Loucy (cell line): Measurements from ENCODE around the gene PLEK2.

Source experiments
- H2AFZ ChIP-seq: fragments of 200-600 bp; sonication (generic); 2 replicates; pipeline ENCODE4 v1.6.0; 2016; ENCODE audit warnings: antibody characterized with exemption, mild to moderate bottlenecking, low read length, moderate library complexity
- H3F3A ChIP-seq: fragments of 200-600 bp; 2 replicates; pipeline ENCODE4 v1.6.0; 2016; ENCODE audit warnings: antibody characterized with exemption, low read depth, mild to moderate bottlenecking
- H3K27me3 ChIP-seq: fragments of 200-600 bp; sonication (generic); 2 replicates; pipeline ENCODE4 v1.6.1; 2014; ENCODE audit warnings: low read length, mild to moderate bottlenecking; ENCODE audit not compliant: insufficient read depth, poor library complexity, severe bottlenecking
- H3K36me3 ChIP-seq: fragments of 200-600 bp; sonication (generic); 2 replicates; pipeline ENCODE4 v1.6.1; 2016; ENCODE audit warnings: low read length; ENCODE audit not compliant: insufficient read depth
- H3K4me1 ChIP-seq: fragments of 200-600 bp; sonication (generic); 2 replicates; pipeline ENCODE4 v1.5.1; 2014; ENCODE audit warnings: low read length, mild to moderate bottlenecking; ENCODE audit not compliant: insufficient read depth, poor library complexity, severe bottlenecking
- H3K4me2 ChIP-seq: fragments of 200-600 bp; sonication (generic); 2 replicates; pipeline ENCODE4 v1.6.0; 2014; ENCODE audit warnings: antibody characterized with exemption, low read length, low read depth, mild to moderate bottlenecking; ENCODE audit not compliant: poor library complexity, severe bottlenecking
- H3K4me3 ChIP-seq: fragments of 200-600 bp; sonication (generic); 2 replicates; pipeline ENCODE4 v1.5.1; 2014; ENCODE audit warnings: low read length, mild to moderate bottlenecking, mixed read lengths; ENCODE audit not compliant: poor library complexity, severe bottlenecking
- H3K79me2 ChIP-seq: fragments of 200-600 bp; sonication (generic); 2 replicates; pipeline ENCODE4 v1.6.1; 2014; ENCODE audit warnings: low read length; ENCODE audit not compliant: insufficient read depth
- H3K9ac ChIP-seq: fragments of 200-600 bp; sonication (generic); 2 replicates; pipeline ENCODE4 v1.6.0; 2014; ENCODE audit warnings: mild to moderate bottlenecking, low read depth, low read length, moderate library complexity; ENCODE audit not compliant: poor library complexity, severe bottlenecking
- H3K9me2 ChIP-seq: fragments of 200-600 bp; sonication (generic); replicated peaks from 2 replicates; pipeline ENCODE4 v1.6.1; 2016; ENCODE audit warnings: low read depth, low read length, mixed read lengths
- H3K9me3 ChIP-seq: fragments of 200-600 bp; sonication (generic); 2 replicates; pipeline ENCODE4 v1.6.1; 2014; ENCODE audit warnings: mild to moderate bottlenecking, antibody characterized with exemption, low read length, low read depth; ENCODE audit not compliant: insufficient read depth
- H4K20me1 ChIP-seq: fragments of 200-600 bp; sonication (generic); 2 replicates; pipeline ENCODE4 v1.6.0; 2014; ENCODE audit warnings: antibody characterized with exemption, low read length, mild to moderate bottlenecking; ENCODE audit not compliant: insufficient read depth, poor library complexity, severe bottlenecking
- CTCF ChIP-seq: fragments of 200-600 bp; sonication (generic); conservative IDR thresholded peaks from 2 replicates; pipeline ENCODE4 v1.5.1; 2014; ENCODE audit warnings: mild to moderate bottlenecking, antibody characterized with exemption, low read length
- EZH2phosphoT487 ChIP-seq: fragments of 200-600 bp; IDR thresholded peaks from 2 replicates; pipeline ENCODE4 v1.6.1; 2018; ENCODE audit warnings: antibody characterized with exemption, mild to moderate bottlenecking, moderate library complexity, borderline replicate concordance

Gene PLEK2

GRCh38 chr14:67449096-67449495, 37.1 kb upstream of the PLEK2 start:
- Histone ChIP-seq H4K20me1 (no peaks in the 10 kb centered on the region), H3K79me2 (no peaks in the 10 kb centered on the region), H2AFZ (no peak overlapping the region), H3K9me3 (no peaks in the 10 kb centered on the region), H3K4me2 (no peak overlapping the region), H3K9ac (no peak overlapping the region), H3F3A (no peaks in the 10 kb centered on the region), H3K36me3 (no peaks in the 10 kb centered on the region), H3K9me2 (no peaks in the 10 kb centered on the region), H3K4me1 (no peaks in the 10 kb centered on the region), H3K4me3 (no peak overlapping the region), H3K27me3 (no peaks in the 10 kb centered on the region)
- no peak for TF ChIP-seq EZH2phosphoT487
- TF ChIP-seq CTCF: no peak

- TF ChIP-seq CTCF (no peak), EZH2phosphoT487 (no peak)
- Histone ChIP-seq H2AFZ (no peak overlapping the region; the same call in 1 of the 2 replicates), H3F3A (no peaks in the 10 kb centered on the region)
Observed at GRCh38 chr14:67447033-67447381, 35.0 kb upstream of the PLEK2 start.

GRCh38 chr14:67446371-67447032, 34.5 kb upstream of the PLEK2 start:
- Histone ChIP-seq H3K9me2 (no peaks in the 10 kb centered on the region), H3K4me2 (no peak overlapping the region), H3K4me3 (no peak overlapping the region), H3F3A (no peaks in the 10 kb centered on the region), H3K9ac (no peak overlapping the region), H3K79me2 (no peaks in the 10 kb centered on the region), H2AFZ (no peak overlapping the region), H4K20me1 (no peaks in the 10 kb centered on the region), H3K4me1 (no peaks in the 10 kb centered on the region), H3K27me3 (no peaks in the 10 kb centered on the region), H3K9me3 (no peaks in the 10 kb centered on the region), H3K36me3 (no peaks in the 10 kb centered on the region)
- TF ChIP-seq EZH2phosphoT487: no peak
- TF ChIP-seq CTCF: no peak

More at GRCh38 chr14:67447033-67447381, 35.0 kb upstream of the PLEK2 start:
- Histone ChIP-seq H3K4me2 (no peak overlapping the region), H3K4me1 (no peaks in the 10 kb centered on the region), H3K27me3 (no peaks in the 10 kb centered on the region), H3K4me3 (no peak overlapping the region), H3K36me3 (no peaks in the 10 kb centered on the region), H4K20me1 (no peaks in the 10 kb centered on the region), H3K9me2 (no peaks in the 10 kb centered on the region), H3K9me3 (no peaks in the 10 kb centered on the region), H3K9ac (no peak overlapping the region), H3K79me2 (no peaks in the 10 kb centered on the region)
